Cardiac muscle cell (in vitro differentiated cells and primary cell): ENCODE results near the gene RHD. TPM values are rescaled to one million over a fixed set of nuclear protein-coding genes. Genes with fewer than 3 reads are reported as not detected.

Experiments
- DNase-seq, 2 donors: peaks; one replicate each; pipeline versions ENCODE4 v3.0.0 to v3.0.0-alpha.2; 2010 to 2017; ENCODE audit warnings: low read depth in 1 of 2, low spot score in 1 of 2
- H3K27ac ChIP-seq: fragments of 200-600 bp; sonication (generic); 2 replicates; pipeline ENCODE4 v1.5.1; 2016
- H3K27me3 ChIP-seq: fragments of 200-600 bp; sonication (generic); 2 replicates; pipeline ENCODE4 v1.6.0; 2016; ENCODE audit warnings: control low read depth
- H3K36me3 ChIP-seq: fragments of 200-600 bp; sonication (generic); 2 replicates; pipeline ENCODE4 v1.5.1; 2016; ENCODE audit warnings: control low read depth
- H3K4me1 ChIP-seq: fragments of 200-600 bp; sonication (generic); 2 replicates; pipeline ENCODE4 v1.8.1; 2017; ENCODE audit warnings: low read depth, mild to moderate bottlenecking, mixed run types
- H3K4me3 ChIP-seq: fragments of 200-600 bp; sonication (generic); 2 replicates; pipeline ENCODE4 v1.5.1; 2016; ENCODE audit warnings: mild to moderate bottlenecking
- H3K9me3 ChIP-seq: fragments of 200-600 bp; sonication (generic); 2 replicates; pipeline ENCODE4 v1.5.1; 2017; ENCODE audit warnings: low read depth, mild to moderate bottlenecking, control low read depth
- CTCF ChIP-seq: IDR thresholded peaks from 2 replicates; pipeline ENCODE4 v1.5.1; 2012; ENCODE audit warnings: low read depth, mild to moderate bottlenecking, low read length
- polyA plus RNA-seq: library from polyadenylated mRNA; unstranded; fragments of >200 nt; fragmentation: Nextera tagmentation; extraction: Ambion mirVana; gene quantifications from 2 replicates; pipeline ENCODE4 v1.2.1, GENCODE V29; 2016
- total RNA-seq: library from RNA; depleted of rRNA; stranded (reverse); fragments of >200 nt; gene quantifications from 2 replicates; pipeline ENCODE4 v1.2.3, GENCODE V29; 2016

The RHD gene
- total and polyA plus RNA-seq, 2 experiments from 2014 or later = 1.1 TPM; not detected in 1

DNA sequence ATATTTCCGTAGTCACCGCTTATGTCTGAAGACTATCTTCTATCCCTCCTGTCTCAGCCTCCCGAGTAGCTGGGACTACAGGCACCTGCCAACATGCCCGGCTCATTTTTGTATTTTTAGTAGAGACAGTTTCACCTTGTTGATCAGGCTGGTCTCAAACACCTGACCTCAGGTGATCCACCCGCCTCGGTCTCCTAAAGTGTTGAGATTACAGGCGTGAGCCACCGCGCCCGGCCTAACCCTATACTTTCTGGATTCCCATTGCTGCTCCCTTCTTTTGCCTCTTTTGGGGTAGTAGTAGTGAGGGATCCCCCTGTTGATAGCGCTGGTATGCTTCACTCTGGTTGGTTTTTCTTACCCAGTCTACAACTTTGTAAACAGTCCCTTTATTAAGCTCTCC lies 34.3 kb upstream of the RHD start:
- no peak overlapping the region for H3K4me3 ChIP-seq
- DNase-seq = no peak
- H3K36me3 ChIP-seq = peaks cover 18% of the 10 kb centered on the region
- no peak for TF ChIP-seq CTCF
- H3K27me3 ChIP-seq = no peaks in the 10 kb centered on the region
- peaks cover 8% of the 10 kb centered on the region for H3K4me1 ChIP-seq
- H3K27ac ChIP-seq = peak overlapping the region; percentile 41
- H3K9me3 ChIP-seq = no peaks in the 10 kb centered on the region

DNA sequence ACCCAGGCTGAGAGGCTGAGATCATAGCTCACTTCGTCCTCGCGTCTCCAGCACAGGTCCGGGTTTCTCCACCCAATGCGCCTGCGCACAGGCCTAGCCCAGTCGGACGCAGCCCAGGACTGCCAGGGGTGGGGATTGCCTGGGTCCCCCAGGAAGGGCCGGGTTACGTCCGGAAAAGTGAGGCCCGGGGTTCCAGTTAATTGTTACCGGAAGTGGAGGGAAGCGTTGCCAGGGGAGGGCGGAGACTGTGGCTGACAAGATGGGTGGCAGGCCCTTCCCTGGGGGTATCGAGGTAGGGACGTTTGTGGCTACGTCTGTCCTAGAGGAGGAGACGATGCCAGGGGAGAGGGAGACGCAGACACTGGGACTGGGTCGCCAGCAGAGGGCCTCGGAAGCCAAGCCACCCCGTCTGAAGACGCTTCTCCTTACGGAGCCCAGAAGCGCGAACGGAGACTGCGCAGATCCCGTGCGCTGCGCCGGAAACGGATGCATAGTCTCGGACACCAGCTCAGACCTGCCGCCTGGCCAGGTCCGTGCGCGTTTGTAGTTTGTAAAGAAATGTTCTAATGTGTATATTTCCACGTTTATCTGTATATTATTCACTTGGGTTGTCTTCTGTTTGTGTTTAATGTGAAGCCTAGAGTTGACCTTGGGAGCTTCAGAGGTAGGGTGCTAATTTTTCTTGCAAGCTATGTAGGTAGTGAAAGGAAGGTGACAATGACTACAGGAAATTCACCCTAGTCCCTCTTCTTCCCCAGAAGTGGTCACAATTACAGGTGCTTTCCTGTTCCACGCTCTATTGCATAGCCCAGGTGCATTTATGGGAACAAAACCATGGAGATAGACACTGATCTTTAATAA lies 32.4 kb upstream of the RHD start:
- Histone ChIP-seq H3K4me3 (peak overlapping the region; percentile 44), H3K27ac (peak overlapping the region; percentile 79), H3K27me3 (no peaks in the 10 kb centered on the region), H3K4me1 (peaks cover 8% of the 10 kb centered on the region), H3K9me3 (no peaks in the 10 kb centered on the region), H3K36me3 (peaks cover 37% of the 10 kb centered on the region)
- TF ChIP-seq CTCF = peak; percentile 56
- peak; percentile 91 to 94 for DNase-seq

GRCh38 chr1:25243907-25244306 lies 28.4 kb upstream of the RHD start:
- no peaks in the 10 kb centered on the region for H3K9me3 ChIP-seq
- no peak overlapping the region for H3K27ac ChIP-seq
- no peaks in the 10 kb centered on the region for H3K27me3 ChIP-seq
- peaks cover 23% of the 10 kb centered on the region for H3K4me1 ChIP-seq
- no peak overlapping the region for H3K4me3 ChIP-seq
- no peak for DNase-seq
- H3K36me3 ChIP-seq = peaks cover 42% of the 10 kb centered on the region
- TF ChIP-seq CTCF = no peak

DNA sequence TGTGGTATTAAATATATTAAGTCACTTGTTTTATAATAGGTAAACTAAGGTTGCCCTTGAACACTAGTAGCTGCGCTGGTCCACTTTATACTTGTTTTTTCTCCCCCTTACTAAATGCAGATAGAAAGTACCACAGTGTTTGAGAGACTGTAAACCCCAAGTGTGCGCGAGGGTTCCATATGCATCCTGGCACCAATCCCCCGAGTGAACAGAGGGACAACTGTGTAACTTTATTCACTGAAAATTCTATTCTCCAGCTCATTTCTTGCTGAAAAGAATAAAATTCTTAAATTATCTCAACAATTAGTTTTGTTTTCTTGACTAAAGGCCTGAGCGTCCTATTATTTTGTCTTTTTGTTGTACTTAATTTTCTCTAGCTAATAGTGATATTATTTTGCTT lies 26.9 kb upstream of the RHD start:
- TF ChIP-seq CTCF = no peak
- H3K9me3 ChIP-seq = no peaks in the 10 kb centered on the region
- H3K27ac ChIP-seq = no peak overlapping the region
- peaks cover 42% of the 10 kb centered on the region for H3K36me3 ChIP-seq
- no peak for DNase-seq
- H3K27me3 ChIP-seq = no peaks in the 10 kb centered on the region
- peaks cover 28% of the 10 kb centered on the region for H3K4me1 ChIP-seq
- H3K4me3 ChIP-seq = peak overlapping the region; percentile 92

DNA sequence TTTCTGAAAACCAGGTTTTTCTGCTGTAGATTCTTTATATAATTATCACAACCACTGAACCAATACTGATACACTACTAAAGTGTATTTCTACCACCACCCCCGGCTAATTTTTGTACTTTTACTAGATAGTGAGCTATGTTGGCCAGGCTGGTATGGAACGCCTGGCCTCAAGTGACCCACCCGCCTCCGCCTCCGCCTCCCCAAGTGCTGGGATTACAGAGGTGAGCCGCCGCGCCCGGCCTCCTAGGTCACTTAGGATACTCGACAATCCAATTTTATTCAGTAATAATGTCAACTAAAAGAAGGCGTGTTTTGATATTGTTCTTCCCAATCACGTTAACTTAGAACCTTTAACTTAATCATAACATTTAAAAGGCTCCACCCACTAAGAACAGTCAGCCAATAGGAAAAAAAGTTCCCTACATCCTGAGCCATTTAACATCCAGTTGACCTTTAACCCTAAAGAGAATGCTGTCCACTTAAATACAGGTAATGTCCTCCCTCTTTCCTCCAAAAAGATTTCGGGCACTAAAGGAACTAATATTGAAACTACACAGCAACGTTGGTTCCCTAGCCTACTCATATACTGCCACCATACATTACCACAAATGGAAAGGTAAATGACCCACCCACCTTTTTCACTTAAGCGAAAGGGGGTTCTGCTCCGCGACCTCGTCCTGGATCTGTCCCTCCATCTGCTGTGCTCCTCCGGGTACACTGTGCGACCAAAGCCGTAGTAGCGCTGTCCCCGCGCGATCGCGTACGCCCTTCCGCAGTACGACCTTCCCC lies 26.3 kb upstream of the RHD start:
- no peak for TF ChIP-seq CTCF
- H3K4me3 ChIP-seq = peak overlapping the region; percentile 92
- H3K27ac ChIP-seq = peak overlapping the region; percentile 94
- peaks cover 23% of the 10 kb centered on the region for H3K4me1 ChIP-seq
- peaks cover 42% of the 10 kb centered on the region for H3K36me3 ChIP-seq
- H3K27me3 ChIP-seq = no peaks in the 10 kb centered on the region
- no peaks in the 10 kb centered on the region for H3K9me3 ChIP-seq
- peak in 1 of 2 donors; percentile 51 for DNase-seq
